CD14-positive monocyte (primary cell): ENCODE measurements around the gene SERTAD2. TPM values are rescaled to one million over a fixed set of nuclear protein-coding genes. Genes with fewer than 3 reads are reported as not detected.
A peak's percentile ranks its signal among the peaks of the same experiment; 100 is the strongest.

Experiments
- DNase-seq, 3 donors: peaks; one replicate each; pipeline ENCODE4 v3.0.0-alpha.2; 2011 to 2022
- H2AFZ ChIP-seq: 2 replicates; pipeline ENCODE4 v1.6.0; 2012; ENCODE audit warnings: mild to moderate bottlenecking, low read depth, low read length, inconsistent platforms; ENCODE audit not compliant: insufficient read depth, poor library complexity, severe bottlenecking
- H3K27ac ChIP-seq, 2 donors: 1 replicate in 1 of 2; 2 replicates in 1 of 2; pipeline ENCODE4 v1.5.1; 2012 to 2013; ENCODE audit warnings: low read length in 2 of 2, control low read depth in 1 of 2, inconsistent platforms in 1 of 2, low read depth in 1 of 2, mild to moderate bottlenecking in 1 of 2
- H3K27me3 ChIP-seq, 2 donors: one replicate each; pipeline versions ENCODE4 v1.6.0 to v1.6.1; 2011 to 2013; ENCODE audit warnings: low read length in 2 of 2; ENCODE audit not compliant: control insufficient read depth in 2 of 2, insufficient read depth in 2 of 2
- H3K36me3 ChIP-seq, 2 donors: replicated peaks in 1 of 2; 1 replicate in 1 of 2; 2 replicates in 1 of 2; pipeline versions ENCODE4 v1.5.1 to v1.6.1; 2012 to 2013; ENCODE audit warnings: low read length in 2 of 2, control low read depth in 1 of 2, inconsistent platforms in 1 of 2, mild to moderate bottlenecking in 1 of 2; ENCODE audit not compliant: insufficient read depth in 2 of 2, control insufficient read depth in 1 of 2
- H3K4me1 ChIP-seq, 2 donors: 1 replicate in 1 of 2; 2 replicates in 1 of 2; pipeline versions ENCODE4 v1.5.1 to v1.6.1; 2012 to 2013; ENCODE audit warnings: low read length in 2 of 2, control low read depth in 1 of 2, inconsistent platforms in 1 of 2, mild to moderate bottlenecking in 1 of 2, moderate library complexity in 1 of 2; ENCODE audit not compliant: insufficient read depth in 2 of 2, control insufficient read depth in 1 of 2
- H3K4me2 ChIP-seq: replicated peaks from 2 replicates; pipeline ENCODE3; 2012; ENCODE audit warnings: low read length, moderate library complexity, mild to moderate bottlenecking; ENCODE audit not compliant: poor library complexity, severe bottlenecking; ENCODE audit errors: extremely low read depth
- H3K4me3 ChIP-seq, 3 experiments: fragments of 200-600 bp in 1 of 3; sonication (generic) in 1 of 3; replicated peaks in 1 of 3; 1 replicate in 2 of 3; 2 replicates in 1 of 3; pipeline ENCODE4 v1.5.1; 2011 to 2013; ENCODE audit warnings: low read length in 3 of 3, mild to moderate bottlenecking in 3 of 3, control low read depth in 2 of 3, low read depth in 2 of 3, inconsistent platforms in 1 of 3, moderate library complexity in 1 of 3
- H3K79me2 ChIP-seq: 2 replicates; pipeline ENCODE4 v1.6.0; 2012; ENCODE audit warnings: mild to moderate bottlenecking, control low read depth, inconsistent platforms, low read length, moderate library complexity; ENCODE audit not compliant: insufficient read depth
- H3K9ac ChIP-seq: 2 replicates; pipeline ENCODE4 v1.6.0; 2017; ENCODE audit warnings: low read length, mild to moderate bottlenecking; ENCODE audit not compliant: insufficient read depth, poor library complexity, severe bottlenecking
- H3K9me3 ChIP-seq, 2 donors: replicated peaks in 1 of 2; 1 replicate in 1 of 2; 2 replicates in 1 of 2; pipeline versions ENCODE4 v1.5.1 to v1.6.1; 2012 to 2013; ENCODE audit warnings: low read length in 2 of 2, control low read depth in 1 of 2; ENCODE audit not compliant: control insufficient read depth in 1 of 2, insufficient read depth in 1 of 2
- H4K20me1 ChIP-seq: 2 replicates; pipeline ENCODE4 v1.6.0; 2012; ENCODE audit warnings: mild to moderate bottlenecking, low read length, control low read depth, moderate library complexity; ENCODE audit not compliant: insufficient read depth
- H3K27ac Mint-ChIP-seq, 7 donors: one replicate each; pipeline ENCODE4 v1.8.0; 2020; ENCODE audit warnings: mild to moderate bottlenecking in 7 of 7, mixed read lengths in 7 of 7, moderate library complexity in 6 of 7, inconsistent platforms in 2 of 7
- H3K27me3 Mint-ChIP-seq, 3 donors: one replicate each; pipeline ENCODE4 v1.8.0; 2021 to 2022; ENCODE audit warnings: low read depth in 3 of 3, mild to moderate bottlenecking in 3 of 3, mixed read lengths in 3 of 3, moderate library complexity in 3 of 3, inconsistent platforms in 1 of 3
- H3K36me3 Mint-ChIP-seq, 2 donors: one replicate each; pipeline ENCODE4 v1.8.0; 2020; ENCODE audit warnings: mixed read lengths in 2 of 2, inconsistent platforms in 1 of 2, mild to moderate bottlenecking in 1 of 2
- H3K4me1 Mint-ChIP-seq: one replicate; pipeline ENCODE4 v1.8.0; 2020; ENCODE audit warnings: mild to moderate bottlenecking, mixed read lengths
- H3K4me3 Mint-ChIP-seq, 2 donors: one replicate each; pipeline ENCODE4 v1.8.0; 2020; ENCODE audit warnings: mild to moderate bottlenecking in 2 of 2, mixed read lengths in 2 of 2, moderate library complexity in 1 of 2
- H3K9me3 Mint-ChIP-seq, 7 donors: one replicate each; pipeline ENCODE4 v1.8.0; 2020 to 2022; ENCODE audit warnings: mixed read lengths in 7 of 7, mild to moderate bottlenecking in 6 of 7, moderate library complexity in 6 of 7, inconsistent platforms in 2 of 7
- CTCF ChIP-seq: fragments of 200-600 bp; IDR thresholded peaks from one replicate; pipeline ENCODE4 v1.8.0; 2022; ENCODE audit warnings: antibody characterized with exemption, mild to moderate bottlenecking
- WGBS: methylation state at CpG from one replicate; pipeline ENCODE4 v1.1.5; 2013; ENCODE audit warnings: missing lambda C conversion rate; ENCODE audit not compliant: insufficient coverage; 5-methylcytosine and 5-hydroxymethylcytosine counted together
- intact Hi-C, 2 donors: fragments of 100-400 bp; cut with micrococcal nuclease; formaldehyde crosslinking; loops; one replicate each; pipeline versions ENCODE4 v1.15.0 to v1.15.1; 2023
- polyA plus RNA-seq, 3 donors: library from polyadenylated mRNA; depleted of rRNA in 1 of 3; unstranded in 2 of 3; stranded (reverse) in 1 of 3; fragments of 300-500 nt in 2 of 3; fragments of >200 nt in 1 of 3; fragmentation: Illumina TruSeq in 2 of 3; gene quantifications; 1 replicate in 2 of 3; 2 replicates in 1 of 3; pipeline ENCODE4 v1.2.3, GENCODE V29; 2012 to 2021

SERTAD2 gene
- polyA plus RNA-seq, 3 donors: 8.5 to 68.7 (median 8.8) TPM

- Histone ChIP-seq H3K4me3 (no peak overlapping the region), H3K27me3 (no peaks in the 10 kb centered on the region), H3K27ac (peak overlapping the region in 1 of 2 donors; percentile 33), H3K79me2 (peaks cover 59% of the 10 kb centered on the region), H3K4me1 (peaks cover 35 to 39% of the 10 kb centered on the region in 2 donors), H2AFZ (no peak overlapping the region), H3K9me3 (no peaks in the 10 kb centered on the region), H3K36me3 (peaks cover 28 to 58% of the 10 kb centered on the region in 2 donors), H4K20me1 (peaks cover 82% of the 10 kb centered on the region), H3K4me2 (no peak overlapping the region), H3K9ac (no peak overlapping the region)
- peaks cover 39% of the 10 kb centered on the region for H3K4me1 Mint-ChIP-seq
- H3K4me3 Mint-ChIP-seq: no peak overlapping the region
- WGBS: 93% methylated on average over 2 of the region's 9 CpGs
- intact Hi-C loops: no loop called here
- DNase-seq: no peak
- H3K27ac Mint-ChIP-seq: peak overlapping the region in 3 of 7 donors; percentile 24 to 66 (median 62)
- H3K36me3 Mint-ChIP-seq: peaks cover 54 to 67% of the 10 kb centered on the region in 2 donors
- no peaks in the 10 kb centered on the region for H3K27me3 Mint-ChIP-seq
- no peak for TF ChIP-seq CTCF
- no peaks in the 10 kb centered on the region for H3K9me3 Mint-ChIP-seq
Measured at GRCh38 chr2:64632835-64633819, 20.6 kb downstream of the SERTAD2 start.

- peaks cover 25% of the 10 kb centered on the region for H3K4me1 Mint-ChIP-seq
Measured at GRCh38 chr2:64631771-64632170, 21.9 kb downstream of the SERTAD2 start.

More at GRCh38 chr2:64631771-64632170, 21.9 kb downstream of the SERTAD2 start:
- Histone ChIP-seq H3K79me2 (peaks cover 45% of the 10 kb centered on the region), H3K36me3 (peaks cover 28 to 58% of the 10 kb centered on the region in 2 donors), H3K9ac (no peak overlapping the region), H3K27ac (no peak overlapping the region), H3K4me1 (peaks cover 21 to 26% of the 10 kb centered on the region in 2 donors), H2AFZ (no peak overlapping the region), H3K9me3 (no peaks in the 10 kb centered on the region), H3K27me3 (no peaks in the 10 kb centered on the region), H4K20me1 (peaks cover 68% of the 10 kb centered on the region), H3K4me3 (no peak overlapping the region), H3K4me2 (no peak overlapping the region)
- no peak overlapping the region for H3K27ac Mint-ChIP-seq
- no peak for DNase-seq
- no peaks in the 10 kb centered on the region for H3K27me3 Mint-ChIP-seq
- intact Hi-C loops: no loop called here
- 96% methylated on average over 2 of the region's 3 CpGs for WGBS
- no peak for TF ChIP-seq CTCF
- H3K4me3 Mint-ChIP-seq: no peak overlapping the region
- H3K9me3 Mint-ChIP-seq: no peaks in the 10 kb centered on the region
- H3K36me3 Mint-ChIP-seq: peaks cover 49 to 61% of the 10 kb centered on the region in 2 donors
